Liver (tissue), 9 donors: Measurements from ENCODE around the gene SPTSSA. TPM values are rescaled to one million over a fixed set of nuclear protein-coding genes. Genes with fewer than 3 reads are reported as not detected.

Source experiments
- DNase-seq: peaks from one replicate; pipeline ENCODE4 v3.0.0-alpha.2; 2017; ENCODE audit warnings: low spot score
- H3K27ac ChIP-seq, 2 donors: one replicate each; pipeline ENCODE4 v1.7.0; 2013; ENCODE audit warnings: inconsistent platforms in 2 of 2, low read length in 2 of 2, control low read depth in 1 of 2, low read depth in 1 of 2, mild to moderate bottlenecking in 1 of 2
- H3K27me3 ChIP-seq, 4 donors: one replicate each; pipeline versions ENCODE4 v1.6.1 to v1.7.0; 2013; ENCODE audit warnings: low read length in 3 of 4, inconsistent platforms in 1 of 4, mild to moderate bottlenecking in 1 of 4, moderate library complexity in 1 of 4; ENCODE audit not compliant: control insufficient read depth in 4 of 4, insufficient read depth in 4 of 4
- H3K36me3 ChIP-seq, 4 donors: one replicate each; pipeline versions ENCODE4 v1.6.1 to v1.7.0; 2013; ENCODE audit warnings: low read length in 3 of 4, mild to moderate bottlenecking in 3 of 4, low read depth in 1 of 4, moderate library complexity in 1 of 4; ENCODE audit not compliant: control insufficient read depth in 4 of 4, insufficient read depth in 3 of 4
- H3K4me1 ChIP-seq, 4 donors: one replicate each; pipeline versions ENCODE4 v1.6.1 to v1.7.0; 2013; ENCODE audit warnings: low read length in 3 of 4, mild to moderate bottlenecking in 3 of 4, moderate library complexity in 1 of 4; ENCODE audit not compliant: control insufficient read depth in 4 of 4, insufficient read depth in 4 of 4
- H3K4me3 ChIP-seq, 3 donors: one replicate each; pipeline versions ENCODE4 v1.6.1 to v1.7.0; 2013; ENCODE audit warnings: low read length in 3 of 3, control low read depth in 1 of 3, low read depth in 1 of 3, mild to moderate bottlenecking in 1 of 3
- H3K9ac ChIP-seq, 2 donors: one replicate each; pipeline ENCODE4 v1.7.0; 2013; ENCODE audit warnings: low read length in 2 of 2, mild to moderate bottlenecking in 2 of 2, moderate library complexity in 2 of 2, control low read depth in 1 of 2, low read depth in 1 of 2
- H3K9me3 ChIP-seq, 4 donors: one replicate each; pipeline versions ENCODE4 v1.6.1 to v1.7.0; 2013; ENCODE audit warnings: low read length in 3 of 4; ENCODE audit not compliant: control insufficient read depth in 4 of 4
- FOXA1 ChIP-seq: IDR thresholded peaks from 2 replicates; pipeline ENCODE4 v1.6.1; 2016; ENCODE audit warnings: antibody characterized with exemption
- FOXA2 ChIP-seq: IDR thresholded peaks from 2 replicates; pipeline ENCODE4 v1.6.1; 2016; ENCODE audit warnings: antibody characterized with exemption
- GABPA ChIP-seq, 2 donors: IDR thresholded peaks in 1 of 2; conservative IDR thresholded peaks in 1 of 2; 2 replicates each; pipeline ENCODE4 v1.6.1; 2016; ENCODE audit warnings: antibody characterized with exemption in 2 of 2, mild to moderate bottlenecking in 1 of 2, moderate library complexity in 1 of 2
- HNF4G ChIP-seq: IDR thresholded peaks from 2 replicates; pipeline ENCODE4 v1.6.1; 2016; ENCODE audit warnings: antibody characterized with exemption
- JUND ChIP-seq, 2 donors: IDR thresholded peaks; 2 replicates each; pipeline ENCODE4 v1.6.1; 2016; ENCODE audit warnings: antibody characterized with exemption in 2 of 2
- NR2F2 ChIP-seq: IDR thresholded peaks from 2 replicates; pipeline ENCODE4 v1.6.1; 2016; ENCODE audit warnings: antibody characterized with exemption
- RXRA ChIP-seq, 2 donors: IDR thresholded peaks; 2 replicates each; pipeline ENCODE4 v1.6.1; 2017 to 2018; ENCODE audit warnings: antibody characterized with exemption in 2 of 2, mild to moderate bottlenecking in 1 of 2
- SP1 ChIP-seq: IDR thresholded peaks from 2 replicates; pipeline ENCODE4 v1.6.1; 2018; ENCODE audit warnings: antibody characterized with exemption, mild to moderate bottlenecking
- TAF1 ChIP-seq: conservative IDR thresholded peaks from 2 replicates; pipeline ENCODE4 v1.6.1; 2016; ENCODE audit warnings: antibody characterized with exemption, mild to moderate bottlenecking
- YY1 ChIP-seq: IDR thresholded peaks from 2 replicates; pipeline ENCODE4 v1.6.1; 2016; ENCODE audit warnings: antibody characterized with exemption, mild to moderate bottlenecking
- WGBS: extraction: QIAGEN DNeasy Blood & Tissue Kit; methylation state at CpG from one replicate; pipeline ENCODE4 v1.1.7; 2013; 5-methylcytosine and 5-hydroxymethylcytosine counted together
- polyA plus RNA-seq, 2 donors: library from polyadenylated mRNA; stranded (reverse) in 1 of 2; unstranded in 1 of 2; fragments of 200-250 nt in 1 of 2; fragments of >200 nt in 1 of 2; fragmentation: Nextera tagmentation in 1 of 2; extraction: Ambion mirVana in 1 of 2; gene quantifications; one replicate each; pipeline versions ENCODE4 v1.2.1 to v1.2.3, GENCODE V29; 2013 to 2015
- total RNA-seq, 2 donors: library from RNA; depleted of rRNA; stranded (reverse); fragments of >200 nt; gene quantifications; one replicate each; pipeline ENCODE4 v1.2.3, GENCODE V29; 2014
- TF ChIP-seq, protein P1 (sequence below): IDR thresholded peaks from 2 replicates; pipeline ENCODE4 v1.6.1; 2016; ENCODE audit warnings: antibody characterized with exemption
- TF ChIP-seq, protein P2 (sequence below): IDR thresholded peaks from 2 replicates; pipeline ENCODE4 v1.6.1; 2016; ENCODE audit warnings: antibody characterized with exemption
- TF ChIP-seq, protein P3 (sequence below): IDR thresholded peaks from 2 replicates; pipeline ENCODE4 v1.6.1; 2016; ENCODE audit warnings: antibody characterized with exemption
- TF ChIP-seq, protein P4 (sequence below): IDR thresholded peaks from 2 replicates; pipeline ENCODE4 v1.6.1; 2016; ENCODE audit warnings: antibody characterized with exemption, mild to moderate bottlenecking
- donor health status: healthy.
- donor health status: healthy.
- donor health status: healthy.
- donor health status: healthy.
- donor health status: healthy.

The SPTSSA gene
- total and polyA plus RNA-seq, 4 donors, result 9.5 to 15.2 (median 12.1) TPM

DNA sequence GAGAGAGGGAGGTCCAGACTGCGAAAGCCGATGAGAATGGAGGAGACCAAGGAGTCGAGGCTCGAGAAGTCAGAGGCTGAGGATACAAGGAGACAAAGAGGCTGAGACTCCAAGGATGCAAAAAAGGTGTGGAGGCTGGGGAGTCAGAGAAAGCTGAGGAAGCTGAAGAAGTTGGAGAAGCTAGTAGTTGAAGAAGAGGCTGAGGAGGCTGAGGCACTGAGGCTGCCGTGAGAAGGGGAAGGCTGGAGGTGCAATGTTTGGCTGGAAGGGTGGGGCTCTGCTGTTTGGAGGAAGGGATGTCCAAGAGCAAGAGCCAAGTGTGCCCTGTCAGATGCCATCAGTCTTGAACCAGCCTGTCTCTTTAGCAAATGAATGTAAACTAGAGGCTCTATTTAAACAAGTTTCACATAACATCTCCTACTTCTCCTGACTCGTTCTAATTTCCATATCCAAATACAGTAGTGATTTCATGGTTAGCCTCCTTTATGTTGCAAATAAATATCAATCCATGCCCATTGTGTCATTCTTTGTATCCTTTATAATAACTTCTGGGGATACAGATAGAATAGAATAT is 10.8 kb upstream of the SPTSSA start:
- Histone ChIP-seq H3K27me3 (no peaks in the 10 kb centered on the region), H3K4me1 (peaks cover 0 to 1% (median 0%) of the 10 kb centered on the region in 4 donors), H3K27ac (no peak overlapping the region), H3K9me3 (no peaks in the 10 kb centered on the region), H3K36me3 (no peaks in the 10 kb centered on the region), H3K4me3 (no peak overlapping the region), H3K9ac (no peak overlapping the region)
- 85% methylated on average over 6 of the region's 6 CpGs for WGBS
- DNase-seq, result no peak
- TF ChIP-seq NR2F2, result no peak
- TF ChIP-seq, protein P1, sequence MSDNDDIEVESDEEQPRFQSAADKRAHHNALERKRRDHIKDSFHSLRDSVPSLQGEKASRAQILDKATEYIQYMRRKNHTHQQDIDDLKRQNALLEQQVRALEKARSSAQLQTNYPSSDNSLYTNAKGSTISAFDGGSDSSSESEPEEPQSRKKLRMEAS, result no peak
- no peak for TF ChIP-seq RXRA (IDR thresholded peaks at IDR 0.05)
- no peak for TF ChIP-seq FOXA2
- no peak for TF ChIP-seq TAF1
- TF ChIP-seq, protein P2, sequence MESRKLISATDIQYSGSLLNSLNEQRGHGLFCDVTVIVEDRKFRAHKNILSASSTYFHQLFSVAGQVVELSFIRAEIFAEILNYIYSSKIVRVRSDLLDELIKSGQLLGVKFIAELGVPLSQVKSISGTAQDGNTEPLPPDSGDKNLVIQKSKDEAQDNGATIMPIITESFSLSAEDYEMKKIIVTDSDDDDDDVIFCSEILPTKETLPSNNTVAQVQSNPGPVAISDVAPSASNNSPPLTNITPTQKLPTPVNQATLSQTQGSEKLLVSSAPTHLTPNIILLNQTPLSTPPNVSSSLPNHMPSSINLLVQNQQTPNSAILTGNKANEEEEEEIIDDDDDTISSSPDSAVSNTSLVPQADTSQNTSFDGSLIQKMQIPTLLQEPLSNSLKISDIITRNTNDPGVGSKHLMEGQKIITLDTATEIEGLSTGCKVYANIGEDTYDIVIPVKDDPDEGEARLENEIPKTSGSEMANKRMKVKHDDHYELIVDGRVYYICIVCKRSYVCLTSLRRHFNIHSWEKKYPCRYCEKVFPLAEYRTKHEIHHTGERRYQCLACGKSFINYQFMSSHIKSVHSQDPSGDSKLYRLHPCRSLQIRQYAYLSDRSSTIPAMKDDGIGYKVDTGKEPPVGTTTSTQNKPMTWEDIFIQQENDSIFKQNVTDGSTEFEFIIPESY, result no peak
- TF ChIP-seq, protein P3, sequence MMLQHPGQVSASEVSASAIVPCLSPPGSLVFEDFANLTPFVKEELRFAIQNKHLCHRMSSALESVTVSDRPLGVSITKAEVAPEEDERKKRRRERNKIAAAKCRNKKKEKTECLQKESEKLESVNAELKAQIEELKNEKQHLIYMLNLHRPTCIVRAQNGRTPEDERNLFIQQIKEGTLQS, result no peak
- no peak for TF ChIP-seq GABPA (IDR thresholded peaks at IDR 0.05 in 1 of 2, conservative IDR thresholded peaks at IDR 0.05 in 1 of 2)
- TF ChIP-seq YY1, result no peak
- TF ChIP-seq, protein P4, sequence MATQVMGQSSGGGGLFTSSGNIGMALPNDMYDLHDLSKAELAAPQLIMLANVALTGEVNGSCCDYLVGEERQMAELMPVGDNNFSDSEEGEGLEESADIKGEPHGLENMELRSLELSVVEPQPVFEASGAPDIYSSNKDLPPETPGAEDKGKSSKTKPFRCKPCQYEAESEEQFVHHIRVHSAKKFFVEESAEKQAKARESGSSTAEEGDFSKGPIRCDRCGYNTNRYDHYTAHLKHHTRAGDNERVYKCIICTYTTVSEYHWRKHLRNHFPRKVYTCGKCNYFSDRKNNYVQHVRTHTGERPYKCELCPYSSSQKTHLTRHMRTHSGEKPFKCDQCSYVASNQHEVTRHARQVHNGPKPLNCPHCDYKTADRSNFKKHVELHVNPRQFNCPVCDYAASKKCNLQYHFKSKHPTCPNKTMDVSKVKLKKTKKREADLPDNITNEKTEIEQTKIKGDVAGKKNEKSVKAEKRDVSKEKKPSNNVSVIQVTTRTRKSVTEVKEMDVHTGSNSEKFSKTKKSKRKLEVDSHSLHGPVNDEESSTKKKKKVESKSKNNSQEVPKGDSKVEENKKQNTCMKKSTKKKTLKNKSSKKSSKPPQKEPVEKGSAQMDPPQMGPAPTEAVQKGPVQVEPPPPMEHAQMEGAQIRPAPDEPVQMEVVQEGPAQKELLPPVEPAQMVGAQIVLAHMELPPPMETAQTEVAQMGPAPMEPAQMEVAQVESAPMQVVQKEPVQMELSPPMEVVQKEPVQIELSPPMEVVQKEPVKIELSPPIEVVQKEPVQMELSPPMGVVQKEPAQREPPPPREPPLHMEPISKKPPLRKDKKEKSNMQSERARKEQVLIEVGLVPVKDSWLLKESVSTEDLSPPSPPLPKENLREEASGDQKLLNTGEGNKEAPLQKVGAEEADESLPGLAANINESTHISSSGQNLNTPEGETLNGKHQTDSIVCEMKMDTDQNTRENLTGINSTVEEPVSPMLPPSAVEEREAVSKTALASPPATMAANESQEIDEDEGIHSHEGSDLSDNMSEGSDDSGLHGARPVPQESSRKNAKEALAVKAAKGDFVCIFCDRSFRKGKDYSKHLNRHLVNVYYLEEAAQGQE, result no peak
- no peak for TF ChIP-seq FOXA1
- TF ChIP-seq HNF4G, result no peak

DNA sequence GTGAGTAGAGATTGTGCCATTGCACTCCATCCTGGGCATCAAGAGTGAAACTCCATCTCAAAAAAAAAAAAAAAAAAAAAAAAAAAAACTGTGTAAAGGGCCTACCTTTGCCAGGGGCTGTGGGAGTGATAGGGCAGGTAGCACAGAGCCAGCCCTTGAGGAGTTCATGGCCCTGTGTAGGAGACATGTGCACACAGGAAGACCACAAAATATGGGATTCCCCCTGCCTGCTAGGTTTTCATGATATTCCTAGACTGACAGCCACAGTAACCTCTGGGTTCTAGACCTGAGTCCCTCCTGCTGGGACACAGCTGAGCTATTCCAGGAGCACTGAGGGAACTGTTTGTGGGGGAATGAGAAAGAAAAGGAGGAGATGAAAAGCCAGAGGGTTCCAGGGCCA is 8.3 kb upstream of the SPTSSA start:
- H3K4me1 ChIP-seq, result peaks cover 0 to 3% (median 0%) of the 10 kb centered on the region in 4 donors
- no peak overlapping the region for H3K4me3 ChIP-seq
- no peak for TF ChIP-seq JUND (IDR thresholded peaks at IDR 0.05)
- no peak for TF ChIP-seq SP1
- no peak for TF ChIP-seq FOXA2
- no peak for TF ChIP-seq YY1
- no peak overlapping the region for H3K27ac ChIP-seq
- no peak overlapping the region for H3K9ac ChIP-seq
- H3K36me3 ChIP-seq, result no peaks in the 10 kb centered on the region
- no peak for DNase-seq
- H3K9me3 ChIP-seq, result no peaks in the 10 kb centered on the region
- H3K27me3 ChIP-seq, result no peaks in the 10 kb centered on the region
